Activated naive CD8-positive, alpha-beta T cell treated with anti-CD3 and anti-CD28 coated beads, Interleukin-2, amount 10 ng/mL, durations not matched to agents 7 days and 5 days (primary cell): ENCODE data around the gene OTOA. TPM values are rescaled to one million over a fixed set of nuclear protein-coding genes. Genes with fewer than 3 reads are reported as not detected.
"Not testable (repeated sequence)": the region's sequence is repeated elsewhere in the genome, so short reads cannot be mapped to it uniquely, and the experiment has no call there.

Source experiments
- ATAC-seq: fragments of 150-1000 bp; cut with Tn5 transposase; one replicate; pipeline ENCODE4 v1.10.0; 2021; ENCODE audit warnings: low read depth, moderate library complexity
- POLR2A ChIA-PET: fragments of 350-600 bp; sonication (Branson Sonifier 250); formaldehyde crosslinking; loops from one replicate; lab custom pipeline; 2021; ENCODE audit warnings: antibody characterized with exemption; lab: Charles Lee
- DNase-seq: peaks from one replicate; pipeline ENCODE4 v3.0.0; 2021
- H3K27ac Mint-ChIP-seq: one replicate; pipeline ENCODE4 v1.8.0; 2022; ENCODE audit warnings: mild to moderate bottlenecking, mixed read lengths
- H3K27me3 Mint-ChIP-seq: one replicate; pipeline ENCODE4 v1.8.0; 2022; ENCODE audit warnings: mild to moderate bottlenecking, moderate library complexity, mixed read lengths
- H3K36me3 Mint-ChIP-seq: one replicate; pipeline ENCODE4 v1.8.0; 2021; ENCODE audit warnings: mild to moderate bottlenecking, mixed read lengths
- H3K4me1 Mint-ChIP-seq: one replicate; pipeline ENCODE4 v1.8.0; 2021; ENCODE audit warnings: mixed read lengths
- H3K4me3 Mint-ChIP-seq: one replicate; pipeline ENCODE4 v1.8.0; 2022; ENCODE audit warnings: mild to moderate bottlenecking, moderate library complexity, mixed read lengths
- H3K9me3 Mint-ChIP-seq: one replicate; pipeline ENCODE4 v1.8.0; 2021; ENCODE audit warnings: mixed read lengths
- total RNA-seq, 2 experiments: library from RNA; stranded (reverse); gene quantifications; one replicate each; pipeline ENCODE4 v1.2.3, GENCODE V29; 2021

Gene OTOA
- total RNA-seq, 2 experiments from 2014 or later = 0.14 to 0.17 TPM

DNA sequence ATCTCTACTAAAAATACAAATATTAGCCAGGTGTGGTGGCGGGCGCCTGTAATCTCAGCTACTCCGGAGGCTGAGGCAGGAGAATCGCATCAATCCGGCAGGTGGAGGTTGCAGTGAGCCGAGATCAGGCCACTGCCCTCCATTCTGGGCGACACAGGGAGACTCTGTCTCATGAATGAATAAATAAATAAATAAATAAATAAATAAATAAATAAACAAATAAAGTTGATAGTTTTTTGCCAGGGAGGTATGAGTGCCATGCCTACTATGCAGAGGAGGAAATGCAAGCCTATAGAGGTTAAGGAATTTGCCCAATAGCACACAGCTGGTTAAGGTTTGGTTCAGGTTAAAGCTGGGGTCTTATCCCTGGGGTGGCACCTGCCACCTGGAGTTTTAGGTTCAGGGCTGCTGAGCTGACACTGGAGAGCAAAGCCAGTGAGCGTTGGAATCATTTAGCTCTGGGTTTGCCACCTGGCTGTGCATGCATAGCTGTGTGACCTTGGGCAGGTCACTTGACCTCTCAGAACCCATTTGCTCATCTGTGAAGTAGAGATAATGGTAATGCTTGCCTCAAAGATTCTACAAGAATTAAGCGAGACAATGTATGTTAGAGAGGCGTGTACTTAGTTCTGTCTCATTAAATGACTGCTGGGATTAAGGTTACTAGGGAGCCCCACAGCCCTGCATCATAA is 1.2 kb downstream of the OTOA start:
- ATAC-seq = no peak
- POLR2A ChIA-PET = no interaction called here

GRCh38 chr16:21666772-21667171 is 3.0 kb downstream of the OTOA start:
- ATAC-seq (no peak), DNase-seq (no peak)
- no peaks in the 10 kb centered on the region for H3K36me3 Mint-ChIP-seq

More for the DNA sequence above, 1.2 kb downstream of the OTOA start:
- H3K27ac Mint-ChIP-seq = no peak overlapping the region
- no peak for DNase-seq
- no peaks in the 10 kb centered on the region for H3K36me3 Mint-ChIP-seq
- H3K27me3 Mint-ChIP-seq = peaks cover 21% of the 10 kb centered on the region
- H3K9me3 Mint-ChIP-seq = no peaks in the 10 kb centered on the region
- H3K4me1 Mint-ChIP-seq = peaks cover 13% of the 10 kb centered on the region
- H3K4me3 Mint-ChIP-seq = no peak overlapping the region

GRCh38 chr16:21667575-21667974 is 3.8 kb downstream of the OTOA start:
- Mint-ChIP-seq H3K27me3 (peaks cover 24% of the 10 kb centered on the region), H3K9me3 (no peaks in the 10 kb centered on the region), H3K4me3 (no peak overlapping the region), H3K36me3 (no peaks in the 10 kb centered on the region), H3K27ac (no peak overlapping the region), H3K4me1 (peaks cover 3% of the 10 kb centered on the region)
- no peak for DNase-seq
- POLR2A ChIA-PET = no interaction called here
- no peak for ATAC-seq

More at GRCh38 chr16:21666772-21667171, 3.0 kb downstream of the OTOA start:
- Mint-ChIP-seq H3K9me3 (no peaks in the 10 kb centered on the region), H3K4me1 (peaks cover 3% of the 10 kb centered on the region), H3K27me3 (peaks cover 25% of the 10 kb centered on the region), H3K27ac (no peak overlapping the region), H3K4me3 (no peak overlapping the region)
- POLR2A ChIA-PET = no interaction called here

GRCh38 chr16:21673469-21673868 is 9.7 kb downstream of the OTOA start:
- H3K36me3 Mint-ChIP-seq = no peaks in the 10 kb centered on the region
- DNase-seq = no peak
- no peak overlapping the region for H3K27ac Mint-ChIP-seq
- peaks cover 1% of the 10 kb centered on the region for H3K9me3 Mint-ChIP-seq
- no peak overlapping the region for H3K4me3 Mint-ChIP-seq
- peaks cover 17% of the 10 kb centered on the region for H3K27me3 Mint-ChIP-seq
- POLR2A ChIA-PET = no interaction called here
- ATAC-seq = no peak
- no peaks in the 10 kb centered on the region for H3K4me1 Mint-ChIP-seq

- H3K9me3 Mint-ChIP-seq, H3K27ac Mint-ChIP-seq, POLR2A ChIA-PET, H3K36me3 Mint-ChIP-seq, H3K4me1 Mint-ChIP-seq, ATAC-seq, DNase-seq, H3K4me3 Mint-ChIP-seq: not testable (repeated sequence)
- H3K27me3 Mint-ChIP-seq = peaks cover 18% of the 10 kb centered on the region
Measured at GRCh38 chr16:21674456-21674855, 10.7 kb downstream of the OTOA start.

DNA sequence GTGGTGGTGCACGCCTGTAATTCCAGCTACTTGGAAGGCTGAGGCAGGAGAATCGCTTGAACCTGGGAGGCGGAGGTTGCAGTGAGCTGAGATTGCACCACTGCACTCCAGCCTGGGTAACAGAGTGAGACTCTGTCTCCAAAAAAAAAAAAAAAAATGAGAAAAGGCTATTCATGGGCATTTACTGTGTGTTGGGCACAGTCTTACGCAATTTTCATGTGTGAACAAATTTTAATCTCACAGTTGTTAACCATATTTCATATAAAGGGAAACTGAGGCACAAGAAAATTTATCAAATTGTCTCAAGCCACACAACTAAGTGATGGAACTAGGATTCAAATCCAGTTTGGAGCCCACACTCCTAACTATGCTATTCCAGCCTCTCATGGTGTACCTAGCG is 16.9 kb downstream of the OTOA start:
- H3K9me3 Mint-ChIP-seq, H3K27me3 Mint-ChIP-seq, DNase-seq, POLR2A ChIA-PET, H3K27ac Mint-ChIP-seq, H3K36me3 Mint-ChIP-seq, H3K4me3 Mint-ChIP-seq, ATAC-seq, H3K4me1 Mint-ChIP-seq: not testable (repeated sequence)

GRCh38 chr16:21683184-21683583 is 19.4 kb downstream of the OTOA start:
- ATAC-seq = no peak
- POLR2A ChIA-PET = no interaction called here

GRCh38 chr16:21684199-21684598 is 20.4 kb downstream of the OTOA start:
- POLR2A ChIA-PET = interaction anchor here (0.6 kb wide), 1 partner anchor 507 kb away, joined by 4 read pairs; no protein-coding TSS in a partner anchor
- ATAC-seq (no peak), DNase-seq (no peak)
- Mint-ChIP-seq H3K4me1 (no peaks in the 10 kb centered on the region), H3K36me3 (no peaks in the 10 kb centered on the region), H3K27me3 (peaks cover 5% of the 10 kb centered on the region), H3K27ac (no peak overlapping the region), H3K4me3 (no peak overlapping the region), H3K9me3 (no peaks in the 10 kb centered on the region)

More at GRCh38 chr16:21683184-21683583, 19.4 kb downstream of the OTOA start:
- Mint-ChIP-seq H3K27me3 (peaks cover 4% of the 10 kb centered on the region), H3K9me3 (no peaks in the 10 kb centered on the region), H3K4me3 (no peak overlapping the region), H3K27ac (no peak overlapping the region), H3K36me3 (no peaks in the 10 kb centered on the region), H3K4me1 (no peaks in the 10 kb centered on the region)
- DNase-seq = no peak

DNA sequence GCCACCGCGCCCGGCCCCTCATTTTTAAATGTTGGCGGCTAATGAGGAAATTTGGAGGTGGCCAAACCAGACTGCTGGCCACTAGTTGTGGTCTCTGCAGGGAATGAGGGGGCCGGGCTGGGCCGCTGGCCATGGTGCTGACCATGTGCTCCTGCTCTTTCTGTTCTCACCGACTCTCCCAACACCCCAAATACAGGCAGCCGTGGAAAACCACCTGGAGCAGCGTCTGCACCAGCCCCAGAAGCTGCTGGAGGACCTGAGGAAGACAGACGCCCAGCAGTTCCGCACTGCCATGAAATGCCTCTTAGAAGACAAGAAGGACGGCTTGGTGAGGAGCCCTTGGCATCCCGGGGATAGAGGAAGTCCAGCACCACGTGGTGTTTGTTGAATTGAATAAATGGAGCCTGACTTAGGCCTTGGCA is 21.3 kb downstream of the OTOA start:
- Mint-ChIP-seq H3K4me1 (no peaks in the 10 kb centered on the region), H3K36me3 (no peaks in the 10 kb centered on the region), H3K4me3 (no peak overlapping the region), H3K27me3 (peaks cover 6% of the 10 kb centered on the region), H3K9me3 (no peaks in the 10 kb centered on the region), H3K27ac (no peak overlapping the region)
- DNase-seq (no peak), ATAC-seq (no peak)
- POLR2A ChIA-PET = no interaction called here

DNA sequence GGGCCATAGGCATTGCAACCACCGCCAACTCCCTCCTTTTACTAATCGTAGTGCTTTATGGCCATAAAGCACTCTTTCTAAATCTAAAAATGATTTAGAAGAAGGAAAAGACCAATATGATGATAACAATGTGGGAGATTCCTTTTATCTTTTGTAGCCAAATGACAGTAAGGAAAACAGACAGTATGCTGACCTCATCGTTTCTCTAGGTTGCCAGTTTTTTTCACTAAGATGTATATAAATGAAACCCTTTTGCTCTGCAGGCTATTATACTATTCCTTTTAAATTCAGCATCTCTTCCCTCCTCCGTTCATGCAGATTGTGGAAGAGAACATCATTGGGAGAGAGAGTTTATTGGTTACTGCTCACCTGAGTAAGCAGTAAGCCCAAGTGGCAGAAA is 25.3 kb downstream of the OTOA start:
- DNase-seq (no peak), ATAC-seq (no peak)
- Mint-ChIP-seq H3K27ac (no peak overlapping the region), H3K9me3 (peaks cover 3% of the 10 kb centered on the region), H3K36me3 (no peaks in the 10 kb centered on the region), H3K4me3 (no peak overlapping the region), H3K4me1 (no peaks in the 10 kb centered on the region), H3K27me3 (peaks cover 8% of the 10 kb centered on the region)
- POLR2A ChIA-PET = no interaction called here

DNA sequence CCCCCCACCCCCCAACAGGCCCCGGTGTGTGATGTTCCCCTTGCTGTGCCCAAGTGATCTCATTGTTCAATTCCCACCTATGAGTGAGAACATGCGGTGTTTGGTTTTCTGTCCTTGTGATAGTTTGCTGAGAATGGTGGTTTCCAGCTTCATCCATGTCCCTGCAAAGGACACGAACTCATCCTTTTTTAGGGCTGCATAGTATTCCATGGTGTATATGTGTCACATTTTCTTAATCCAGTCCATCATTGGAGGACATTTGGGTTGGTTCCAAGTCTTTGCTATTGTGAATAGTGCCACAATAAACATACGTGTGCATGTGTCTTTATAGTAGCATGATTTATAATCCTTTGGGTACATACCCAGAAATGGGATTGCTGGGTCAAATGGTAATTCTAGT is 27.2 kb downstream of the OTOA start:
- H3K9me3 Mint-ChIP-seq, POLR2A ChIA-PET, H3K27ac Mint-ChIP-seq, DNase-seq, H3K27me3 Mint-ChIP-seq, H3K36me3 Mint-ChIP-seq, H3K4me3 Mint-ChIP-seq, ATAC-seq, H3K4me1 Mint-ChIP-seq: not testable (repeated sequence)

DNA sequence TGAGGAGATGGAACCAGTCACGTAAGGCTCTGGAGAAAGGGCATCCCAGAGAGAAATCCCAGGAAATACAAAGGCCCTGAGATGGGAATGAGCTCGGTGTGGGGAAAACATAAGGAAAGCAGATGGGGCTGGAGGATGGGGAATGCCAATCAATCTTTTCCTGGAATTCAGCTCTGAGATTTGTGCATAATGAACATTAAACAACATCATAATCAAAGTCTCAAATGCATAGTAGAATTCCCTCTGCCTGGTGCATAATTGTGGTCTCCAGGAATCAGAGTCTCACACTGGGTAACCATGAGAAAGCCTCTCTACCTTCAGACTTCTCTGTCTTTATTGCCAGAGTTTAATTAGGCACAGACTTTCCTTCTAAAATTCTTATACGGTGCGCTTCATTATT is 30.8 kb downstream of the OTOA start:
- Mint-ChIP-seq H3K4me1 (no peaks in the 10 kb centered on the region), H3K27me3 (peaks cover 5% of the 10 kb centered on the region), H3K9me3 (peaks cover 3% of the 10 kb centered on the region), H3K36me3 (no peaks in the 10 kb centered on the region), H3K4me3 (no peak overlapping the region), H3K27ac (no peak overlapping the region)
- DNase-seq = no peak
- ATAC-seq = no peak
- POLR2A ChIA-PET = no interaction called here

DNA sequence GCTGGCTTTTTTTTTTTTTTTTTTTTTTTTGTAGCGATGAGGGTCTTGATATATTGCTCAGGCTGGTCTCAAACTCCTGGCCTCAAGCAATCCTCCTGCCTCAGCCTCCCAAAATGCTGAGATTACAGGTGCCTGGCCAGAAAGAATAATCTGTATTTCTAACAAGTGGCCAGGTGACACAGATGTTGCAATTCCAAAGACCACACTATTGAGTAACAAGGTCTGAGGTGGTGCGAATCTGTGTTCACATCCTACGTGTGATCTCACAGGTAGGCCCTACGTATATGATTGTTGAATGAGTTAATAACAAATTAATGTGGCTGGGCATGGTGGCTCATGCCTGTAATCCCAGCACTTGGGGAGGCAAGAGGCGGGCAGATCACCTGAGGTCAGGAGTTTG is 33.3 kb downstream of the OTOA start:
- H3K4me3 Mint-ChIP-seq = no peak overlapping the region

GRCh38 chr16:21698169-21699032 is 34.6 kb downstream of the OTOA start:
- DNase-seq (no peak), ATAC-seq (no peak)
- no peaks in the 10 kb centered on the region for H3K9me3 Mint-ChIP-seq
- no peaks in the 10 kb centered on the region for H3K36me3 Mint-ChIP-seq
- H3K27me3 Mint-ChIP-seq = peaks cover 3% of the 10 kb centered on the region
- no peak overlapping the region for H3K27ac Mint-ChIP-seq
- no peak overlapping the region for H3K4me3 Mint-ChIP-seq
- H3K4me1 Mint-ChIP-seq = peaks cover under 1% of the 10 kb centered on the region
- POLR2A ChIA-PET = no interaction called here

More for the DNA sequence above, 33.3 kb downstream of the OTOA start:
- Mint-ChIP-seq H3K4me1 (no peaks in the 10 kb centered on the region), H3K36me3 (no peaks in the 10 kb centered on the region), H3K9me3 (no peaks in the 10 kb centered on the region), H3K27ac (no peak overlapping the region), H3K27me3 (peaks cover 5% of the 10 kb centered on the region)
- POLR2A ChIA-PET = no interaction called here
- DNase-seq (no peak), ATAC-seq (no peak)
